Upper lobe of right lung (tissue), 1 donor: ENCODE data around the gene CLEC17A. TPM values are rescaled to one million over a fixed set of nuclear protein-coding genes. Genes with fewer than 3 reads are reported as not detected.
A peak's percentile ranks its signal among the peaks of the same experiment; 100 is the strongest.
"Not testable (repeated sequence)": the region's sequence is repeated elsewhere in the genome, so short reads cannot be mapped to it uniquely, and the experiment has no call there.

Experiments
- ATAC-seq: fragments of 200-7000 bp; cut with Tn5 transposase; one replicate; pipeline ENCODE4 v1.9.1; 2020; ENCODE audit warnings: mild to moderate bottlenecking, moderate library complexity
- DNase-seq: peaks from one replicate; pipeline ENCODE4 v3.0.0-alpha.2; 2020
- H3K27ac ChIP-seq: fragments of 200-600 bp; one replicate; pipeline ENCODE4 v1.8.0; 2022
- H3K27me3 ChIP-seq: fragments of 200-600 bp; one replicate; pipeline ENCODE4 v1.8.0; 2022; ENCODE audit warnings: mild to moderate bottlenecking
- H3K36me3 ChIP-seq: fragments of 200-600 bp; one replicate; pipeline ENCODE4 v1.8.0; 2022
- H3K4me1 ChIP-seq: fragments of 200-600 bp; one replicate; pipeline ENCODE4 v1.8.0; 2022
- H3K4me3 ChIP-seq: fragments of 200-600 bp; one replicate; pipeline ENCODE4 v1.8.0; 2022; ENCODE audit warnings: mild to moderate bottlenecking
- H3K9me3 ChIP-seq: fragments of 200-600 bp; one replicate; pipeline ENCODE4 v1.8.0; 2022
- intact Hi-C: fragments of 100-400 bp; cut with DNase I; formaldehyde crosslinking; loops from one replicate; pipeline ENCODE4 v1.11.0; 2022
- total RNA-seq: library from RNA; stranded (reverse); fragmentation: NEBNext Ultra II Directional; extraction: Animal tissue kit (Norgen Biotek cat#: 25700); gene quantifications from one replicate; pipeline ENCODE4 v1.2.1, GENCODE V29; 2021
- TF ChIP-seq, protein P1 (sequence below): fragments of 200-600 bp; IDR thresholded peaks from one replicate; pipeline ENCODE4 v1.8.0; 2022; ENCODE audit warnings: antibody characterized with exemption
- donor health status: DM: no; HTN: yes; CAD: no; lungs with severe emphysema.

The CLEC17A gene
- total RNA-seq, 1 donor from 2014 or later, result not detected

DNA sequence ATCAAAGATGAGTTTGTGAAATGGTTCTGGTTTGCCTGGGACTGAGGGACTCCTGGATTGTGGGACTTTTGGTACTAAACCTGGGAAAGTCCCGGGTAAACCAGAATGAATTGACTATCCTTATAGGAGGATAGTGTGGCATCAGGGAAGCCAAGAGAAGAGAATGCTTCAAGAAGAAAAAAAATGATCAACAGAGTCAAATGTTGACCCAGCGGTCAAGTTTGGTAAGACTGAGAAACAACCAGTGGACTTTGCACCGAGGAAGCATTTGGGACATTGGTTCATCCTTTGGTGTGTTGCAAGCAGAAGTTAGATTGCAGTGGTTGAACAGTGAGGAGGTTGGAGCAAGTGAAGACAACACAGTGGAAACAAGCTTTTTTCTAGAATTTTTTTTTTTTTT, 33.5 kb downstream of the CLEC17A start:
- no peaks in the 10 kb centered on the region for H3K36me3 ChIP-seq
- H3K4me3 ChIP-seq, result no peak overlapping the region
- no peak overlapping the region for H3K27ac ChIP-seq
- peaks cover 13% of the 10 kb centered on the region for H3K9me3 ChIP-seq
- TF ChIP-seq, protein P1, sequence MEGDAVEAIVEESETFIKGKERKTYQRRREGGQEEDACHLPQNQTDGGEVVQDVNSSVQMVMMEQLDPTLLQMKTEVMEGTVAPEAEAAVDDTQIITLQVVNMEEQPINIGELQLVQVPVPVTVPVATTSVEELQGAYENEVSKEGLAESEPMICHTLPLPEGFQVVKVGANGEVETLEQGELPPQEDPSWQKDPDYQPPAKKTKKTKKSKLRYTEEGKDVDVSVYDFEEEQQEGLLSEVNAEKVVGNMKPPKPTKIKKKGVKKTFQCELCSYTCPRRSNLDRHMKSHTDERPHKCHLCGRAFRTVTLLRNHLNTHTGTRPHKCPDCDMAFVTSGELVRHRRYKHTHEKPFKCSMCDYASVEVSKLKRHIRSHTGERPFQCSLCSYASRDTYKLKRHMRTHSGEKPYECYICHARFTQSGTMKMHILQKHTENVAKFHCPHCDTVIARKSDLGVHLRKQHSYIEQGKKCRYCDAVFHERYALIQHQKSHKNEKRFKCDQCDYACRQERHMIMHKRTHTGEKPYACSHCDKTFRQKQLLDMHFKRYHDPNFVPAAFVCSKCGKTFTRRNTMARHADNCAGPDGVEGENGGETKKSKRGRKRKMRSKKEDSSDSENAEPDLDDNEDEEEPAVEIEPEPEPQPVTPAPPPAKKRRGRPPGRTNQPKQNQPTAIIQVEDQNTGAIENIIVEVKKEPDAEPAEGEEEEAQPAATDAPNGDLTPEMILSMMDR, result no peak
- H3K27me3 ChIP-seq, result no peaks in the 10 kb centered on the region
- ATAC-seq (peak; percentile 82), DNase-seq (no peak)
- H3K4me1 ChIP-seq, result no peaks in the 10 kb centered on the region
- intact Hi-C loops, result no loop called here

DNA sequence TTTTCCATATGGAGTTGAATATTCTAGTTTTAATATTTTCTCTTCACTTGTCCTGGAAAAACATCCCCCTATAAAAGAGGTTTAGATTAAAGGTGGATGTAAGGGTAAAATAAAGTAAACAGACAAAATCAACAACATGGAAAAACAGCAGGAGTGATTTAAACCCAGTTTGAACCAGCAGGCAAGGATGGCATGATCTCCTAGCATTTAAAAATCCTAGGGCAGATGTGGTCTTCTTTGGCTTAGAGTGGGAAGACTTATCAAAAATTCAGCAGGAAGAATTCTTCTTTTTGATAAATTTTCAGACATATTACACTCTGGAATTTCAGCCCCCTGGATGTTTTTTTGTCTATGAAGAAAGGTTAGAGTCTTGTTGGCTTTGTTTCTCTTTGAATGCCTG, 36.5 kb downstream of the CLEC17A start:
- no peak overlapping the region for H3K4me3 ChIP-seq
- no peak for ATAC-seq
- no peak for DNase-seq
- no peaks in the 10 kb centered on the region for H3K4me1 ChIP-seq
- peaks cover 13% of the 10 kb centered on the region for H3K9me3 ChIP-seq
- intact Hi-C loops, result no loop called here
- no peaks in the 10 kb centered on the region for H3K36me3 ChIP-seq
- H3K27me3 ChIP-seq, result no peaks in the 10 kb centered on the region
- no peak overlapping the region for H3K27ac ChIP-seq
- TF ChIP-seq, protein P1, result no peak

DNA sequence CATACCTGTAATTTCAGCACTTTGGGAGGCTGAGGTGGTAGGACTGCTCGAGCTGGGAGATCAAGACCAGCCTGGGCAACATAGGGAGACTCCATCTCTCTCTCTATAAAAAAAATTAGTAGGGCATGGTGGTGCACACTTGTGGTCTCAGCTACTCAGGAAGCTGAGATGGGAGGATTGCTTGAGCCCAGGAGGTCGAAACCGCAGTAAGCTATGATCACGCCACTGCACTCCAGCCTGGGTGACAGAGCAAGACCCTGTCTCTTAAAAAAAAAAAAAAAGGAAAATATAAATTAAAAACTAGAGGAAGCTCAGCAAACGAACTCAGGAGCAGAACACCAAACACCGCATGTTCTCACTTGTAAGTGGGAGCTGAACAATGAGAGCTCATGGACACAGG, 41.6 kb downstream of the CLEC17A start:
- H3K27me3 ChIP-seq, H3K27ac ChIP-seq, intact Hi-C loops, H3K36me3 ChIP-seq, ATAC-seq, DNase-seq, H3K4me3 ChIP-seq, H3K9me3 ChIP-seq, H3K4me1 ChIP-seq: not testable (repeated sequence)

GRCh38 chr19:14629557-14629956, 46.7 kb downstream of the CLEC17A start:
- H3K36me3 ChIP-seq, result no peaks in the 10 kb centered on the region
- no peaks in the 10 kb centered on the region for H3K9me3 ChIP-seq
- intact Hi-C loops, result no loop called here
- no peak for DNase-seq
- no peak overlapping the region for H3K4me3 ChIP-seq
- H3K27me3 ChIP-seq, result no peaks in the 10 kb centered on the region
- TF ChIP-seq, protein P1, result no peak
- no peak overlapping the region for H3K27ac ChIP-seq
- ATAC-seq, result no peak
- H3K4me1 ChIP-seq, result no peaks in the 10 kb centered on the region

DNA sequence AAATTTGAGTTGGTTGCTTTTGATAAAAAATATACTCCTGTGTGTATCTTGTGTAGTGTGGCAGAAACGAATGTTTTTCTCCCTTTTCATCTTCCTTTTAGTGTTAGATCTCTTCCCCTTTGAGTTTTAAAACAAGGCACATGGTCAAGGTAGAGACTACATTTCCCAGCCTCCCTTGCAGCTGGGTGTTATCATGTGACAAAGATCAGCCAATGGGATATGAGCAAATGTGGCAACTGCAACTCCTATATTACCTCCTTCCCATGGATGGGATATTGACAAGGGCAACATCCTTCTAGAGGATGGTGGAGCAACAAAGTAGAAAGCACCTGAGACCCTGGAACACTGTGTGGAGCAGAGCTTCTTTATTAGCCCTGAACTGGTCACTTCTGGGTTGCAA, 49.4 kb downstream of the CLEC17A start:
- no peak for DNase-seq
- H3K9me3 ChIP-seq, result no peaks in the 10 kb centered on the region

DNA sequence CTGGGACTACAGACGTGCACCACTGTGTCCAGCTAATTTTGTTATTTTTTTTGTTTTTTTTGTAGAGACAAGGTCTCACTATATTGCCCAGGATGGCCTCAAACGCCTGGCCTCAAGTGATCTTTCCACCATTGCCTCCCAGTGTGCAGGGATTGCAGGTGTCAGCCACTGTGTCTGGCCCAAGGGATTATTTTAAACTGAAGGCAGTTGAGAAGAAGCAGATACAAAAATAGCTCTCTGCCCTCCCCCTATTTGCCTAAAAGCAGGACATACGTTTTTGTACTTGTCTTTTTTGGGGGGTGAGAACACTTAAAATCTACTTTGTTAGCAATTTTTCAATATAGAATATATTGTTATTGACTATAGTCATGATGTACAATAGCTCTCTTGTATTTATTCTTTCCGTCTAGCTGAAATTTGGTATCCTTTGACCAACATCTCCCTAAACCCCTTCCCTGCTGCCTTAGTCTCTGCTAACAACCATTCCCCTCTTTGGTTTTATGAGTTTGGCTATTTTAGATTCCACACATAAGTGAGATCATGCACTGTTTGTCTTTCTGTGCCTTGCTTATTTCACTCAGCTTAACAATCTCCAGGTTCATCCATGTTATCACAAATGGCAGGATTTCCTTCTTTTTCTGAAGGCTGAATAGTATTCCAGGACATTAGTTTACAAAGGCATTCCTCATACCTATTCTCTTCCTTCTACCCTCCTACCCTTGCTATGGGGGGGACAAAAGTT, 56.8 kb downstream of the CLEC17A start:
- Histone ChIP-seq H3K27me3 (no peaks in the 10 kb centered on the region), H3K4me3 (no peak overlapping the region), H3K4me1 (no peaks in the 10 kb centered on the region), H3K27ac (no peak overlapping the region), H3K9me3 (no peaks in the 10 kb centered on the region), H3K36me3 (no peaks in the 10 kb centered on the region)
- ATAC-seq (no peak), DNase-seq (no peak)
- TF ChIP-seq, protein P1, result no peak
- intact Hi-C loops, result no loop called here

More for the DNA sequence above, 49.4 kb downstream of the CLEC17A start:
- Histone ChIP-seq H3K4me1 (no peaks in the 10 kb centered on the region), H3K4me3 (no peak overlapping the region), H3K27me3 (no peaks in the 10 kb centered on the region), H3K36me3 (no peaks in the 10 kb centered on the region), H3K27ac (no peak overlapping the region)
- intact Hi-C loops, result no loop called here
- TF ChIP-seq, protein P1, result no peak
- peak; percentile 44 for ATAC-seq
